Esophagus squamous epithelium (tissue), 5 donors: ENCODE results near the gene DUS3L. TPM values are rescaled to one million over a fixed set of nuclear protein-coding genes. Genes with fewer than 3 reads are reported as not detected.

Source experiments
- DNase-seq: peaks from one replicate; lab custom pipeline; 2025; lab: John Stamatoyannopoulos, UW
- H3K27ac ChIP-seq, 4 donors: fragments of 200-600 bp; sonication (generic); one replicate each; pipeline ENCODE4 v1.5.1; 2016 to 2019; ENCODE audit warnings: mild to moderate bottlenecking in 1 of 4
- H3K27me3 ChIP-seq, 4 donors: fragments of 200-600 bp; sonication (generic); 1 replicate in 3 of 4; 2 replicates in 1 of 4; pipeline versions ENCODE4 v1.5.1 to v1.6.0; 2017 to 2021; ENCODE audit warnings: antibody characterized with exemption in 1 of 4
- H3K36me3 ChIP-seq, 3 donors: fragments of 200-600 bp; sonication (generic); one replicate each; pipeline ENCODE4 v1.5.1; 2016 to 2019
- H3K4me1 ChIP-seq, 3 donors: fragments of 200-600 bp; sonication (generic); one replicate each; pipeline ENCODE4 v1.5.1; 2017 to 2019
- H3K4me3 ChIP-seq, 4 donors: fragments of 200-600 bp; sonication (generic); 1 replicate in 3 of 4; 2 replicates in 1 of 4; pipeline ENCODE4 v1.5.1; 2016 to 2019; ENCODE audit warnings: mild to moderate bottlenecking in 2 of 4, moderate library complexity in 1 of 4
- H3K9me3 ChIP-seq, 3 donors: fragments of 200-600 bp; sonication (generic); one replicate each; pipeline ENCODE4 v1.5.1; 2016 to 2019
- CTCF ChIP-seq, 6 experiments: fragments of 450-650 bp in 4 of 6; fragments of 200-600 bp in 2 of 6; sonication (generic) in 2 of 6; IDR thresholded peaks; one replicate each; pipeline ENCODE4 v1.5.1; 2016 to 2019; ENCODE audit warnings: antibody characterized with exemption in 6 of 6, mild to moderate bottlenecking in 4 of 6, moderate library complexity in 4 of 6
- POLR2A ChIP-seq, 4 donors: fragments of 450-650 bp; IDR thresholded peaks; one replicate each; pipeline ENCODE4 v1.6.1; 2017; ENCODE audit warnings: antibody characterized with exemption in 4 of 4, mild to moderate bottlenecking in 4 of 4, moderate library complexity in 3 of 4
- WGBS, 2 donors: methylation state at CpG; one replicate each; pipeline ENCODE4 v1.1.5; 2018; 5-methylcytosine and 5-hydroxymethylcytosine counted together
- intact Hi-C: fragments of 100-400 bp; cut with DNase I; formaldehyde crosslinking; loops from one replicate; pipeline ENCODE4 v1.15.0; 2022
- total RNA-seq, 4 donors: library from RNA; depleted of rRNA; stranded (reverse); fragments of >200 nt; gene quantifications; one replicate each; pipeline ENCODE4 v1.1.0, GENCODE V29; 2016
- donor health status: DM: yes; HTN: yes; CAD: no.

Gene DUS3L
- total RNA-seq, 4 donors from 2014 or later, result 19.2 to 45.8 (median 39.4) TPM

- peak overlapping the region; percentile 27 to 50 (median 48) for H3K4me3 ChIP-seq
- no peaks in the 10 kb centered on the region for H3K9me3 ChIP-seq
- peaks cover 0 to 31% (median 7%) of the 10 kb centered on the region in 3 donors for H3K4me1 ChIP-seq
- H3K27ac ChIP-seq, result peak overlapping the region; percentile 71 to 85 (median 77)
- H3K36me3 ChIP-seq, result peaks cover 0 to 24% (median 0%) of the 10 kb centered on the region in 3 donors
- intact Hi-C loops, result no loop called here
- H3K27me3 ChIP-seq, result no peaks in the 10 kb centered on the region
- DNase-seq, result no peak
- no peak for TF ChIP-seq CTCF (IDR thresholded peaks at IDR 0.05)
- TF ChIP-seq POLR2A (IDR thresholded peaks at IDR 0.05), result no peak
- 47 to 50% methylated on average over 12 to 15 of the region's 15 CpGs for WGBS, 2 donors
Measured at GRCh38 chr19:5837761-5838352, 46.9 kb upstream of the DUS3L start.

- no peaks in the 10 kb centered on the region for H3K9me3 ChIP-seq
- peaks cover 9 to 25% (median 10%) of the 10 kb centered on the region in 3 donors for H3K4me1 ChIP-seq
- H3K27me3 ChIP-seq, result peaks cover 0 to 28% (median 0%) of the 10 kb centered on the region in 4 donors
- H3K36me3 ChIP-seq, result peaks cover 0 to 42% (median 0%) of the 10 kb centered on the region in 3 donors
- intact Hi-C loops, result no loop called here
- TF ChIP-seq POLR2A (IDR thresholded peaks at IDR 0.05) (no peak), CTCF (IDR thresholded peaks at IDR 0.05) (no peak)
- 81 to 89% methylated on average over 3 to 6 of the region's 6 CpGs for WGBS, 2 donors
- no peak overlapping the region for H3K4me3 ChIP-seq
- no peak for DNase-seq
- H3K27ac ChIP-seq, result no peak overlapping the region
Measured at GRCh38 chr19:5832527-5833216, 41.7 kb upstream of the DUS3L start.

- H3K4me1 ChIP-seq, result peaks cover 11 to 31% (median 16%) of the 10 kb centered on the region in 3 donors
- H3K4me3 ChIP-seq, result no peak overlapping the region
- peaks cover 0 to 42% (median 0%) of the 10 kb centered on the region in 3 donors for H3K36me3 ChIP-seq
- WGBS, 2 donors, result 85 to 98% methylated on average over 7 to 8 of the region's 22 CpGs
- TF ChIP-seq CTCF (IDR thresholded peaks at IDR 0.05) (no peak), POLR2A (IDR thresholded peaks at IDR 0.05) (no peak)
- peaks cover 0 to 28% (median 0%) of the 10 kb centered on the region in 4 donors for H3K27me3 ChIP-seq
- no peak for DNase-seq
- no peaks in the 10 kb centered on the region for H3K9me3 ChIP-seq
- intact Hi-C loops, result no loop called here
- no peak overlapping the region for H3K27ac ChIP-seq
Measured at GRCh38 chr19:5832061-5832460, 41.1 kb upstream of the DUS3L start.

- 60% methylated on average over 1 of the region's 9 CpGs; no CpG with 5 or more reads in 1 of the 2 donors for WGBS, 2 donors
- H3K4me1 ChIP-seq, result peaks cover 14 to 40% (median 17%) of the 10 kb centered on the region in 3 donors
- no peak overlapping the region for H3K27ac ChIP-seq
- H3K27me3 ChIP-seq, result peaks cover 0 to 28% (median 0%) of the 10 kb centered on the region in 4 donors
- H3K36me3 ChIP-seq, result peaks cover 0 to 42% (median 0%) of the 10 kb centered on the region in 3 donors
- TF ChIP-seq CTCF (IDR thresholded peaks at IDR 0.05), result no peak
- intact Hi-C loops, result no loop called here
- peak overlapping the region in 1 of 4 donors; percentile 19 for H3K4me3 ChIP-seq
- DNase-seq, result no peak
- no peaks in the 10 kb centered on the region for H3K9me3 ChIP-seq
Measured at GRCh38 chr19:5831159-5831558, 40.2 kb upstream of the DUS3L start.
